CD4-positive, alpha-beta T cell treated with Interleukin-6 for 4 hours (primary cell): ENCODE results near the gene EDN1.
A peak's percentile ranks its signal among the peaks of the same experiment; 100 is the strongest.

Experiments used
- DNase-seq: peaks from one replicate; pipeline ENCODE4 v3.0.0-alpha.2; 2020; ENCODE audit warnings: mixed read lengths

EDN1 gene

DNA sequence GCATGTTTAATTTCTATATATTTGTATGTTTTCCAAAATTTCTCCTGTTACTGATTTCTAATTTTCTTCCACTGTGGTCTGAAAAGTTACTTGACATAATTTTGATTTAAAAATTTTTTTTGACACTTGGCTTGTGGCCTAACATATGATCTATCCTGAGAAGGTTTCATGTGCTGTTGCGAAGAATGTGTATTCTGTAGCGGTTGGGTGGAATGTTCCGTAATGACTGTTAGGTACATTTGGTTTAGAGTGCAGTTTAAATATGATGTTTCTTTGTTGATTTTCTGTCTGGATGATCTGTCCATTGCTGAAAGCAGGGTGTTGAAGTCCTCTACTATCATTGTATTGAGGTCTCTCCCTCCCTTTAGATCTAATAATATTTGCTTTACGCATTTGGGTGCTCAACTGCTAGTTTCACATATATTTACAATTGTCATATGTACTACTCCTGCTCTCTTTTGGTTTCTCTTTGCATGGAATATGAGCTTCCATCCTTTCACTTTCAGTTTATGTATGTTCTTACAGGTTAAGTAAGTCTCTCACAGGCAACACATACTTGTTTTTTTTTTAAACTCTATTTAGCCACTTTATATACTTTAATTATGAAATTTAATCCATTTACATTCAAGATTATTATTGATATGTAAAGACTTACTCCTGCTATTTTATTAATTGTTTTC lies 19.5 kb upstream of the EDN1 start:
- DNase-seq = no peak

- no peak for DNase-seq
Observed at GRCh38 chr6:12271594-12271993, 18.6 kb upstream of the EDN1 start.

DNA sequence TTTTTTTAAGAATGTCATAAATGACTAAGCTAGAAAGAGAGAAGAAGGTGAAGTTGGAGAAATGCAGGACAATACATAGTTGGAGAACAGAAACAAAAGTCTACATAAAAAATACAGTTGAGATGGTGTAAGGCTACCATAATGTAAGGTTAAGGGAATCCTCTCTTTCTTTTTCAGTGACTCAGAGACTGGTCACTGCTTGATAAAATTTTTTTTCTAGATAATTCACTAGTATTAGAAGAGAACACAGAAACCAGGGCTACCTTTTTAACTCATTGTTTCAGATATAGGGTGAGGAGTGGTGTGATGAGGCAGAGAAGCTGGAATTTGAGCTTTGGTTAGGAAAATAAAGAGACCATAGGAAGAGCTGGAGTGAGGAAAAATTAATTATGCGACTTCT lies 18.2 kb upstream of the EDN1 start:
- no peak for DNase-seq

DNA sequence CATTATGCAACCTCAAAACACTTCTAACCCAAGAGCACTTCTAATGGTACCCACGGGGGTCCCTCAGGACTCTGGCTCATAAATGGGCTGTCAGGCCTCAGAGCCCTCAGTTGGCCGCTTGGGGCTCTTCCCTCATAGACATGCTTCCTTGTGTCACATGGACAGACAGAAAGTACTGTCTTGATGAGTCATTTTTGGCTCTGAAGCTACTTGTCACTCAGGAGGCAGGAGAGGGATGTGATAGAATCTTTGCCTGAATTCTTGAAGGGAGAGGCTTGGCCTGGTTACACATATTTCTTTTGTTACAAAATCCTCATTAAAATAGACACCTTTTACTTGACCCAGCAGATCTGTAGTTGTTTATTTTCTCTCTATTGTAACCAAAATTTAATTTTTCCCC lies 15.1 kb upstream of the EDN1 start:
- DNase-seq = no peak

DNA sequence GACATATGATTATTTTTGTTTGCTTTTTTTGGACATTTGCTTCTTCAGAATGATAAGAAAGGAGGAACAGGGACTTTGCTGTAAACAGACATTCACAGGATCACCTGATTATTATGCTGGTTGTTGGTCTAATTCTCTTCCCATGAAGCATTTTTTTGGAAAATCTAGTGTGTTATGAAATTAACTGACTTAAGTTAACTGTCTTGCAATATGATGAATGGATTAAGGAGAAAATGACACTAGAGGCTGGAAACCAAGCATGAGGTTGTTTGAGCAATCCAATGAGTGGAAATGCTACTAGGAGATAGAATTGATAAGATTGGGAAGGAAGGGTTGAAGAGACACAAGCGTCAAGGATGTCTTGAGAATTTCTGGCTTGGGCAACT lies 13.2 kb upstream of the EDN1 start:
- no peak for DNase-seq

GRCh38 chr6:12277386-12277785 lies 12.8 kb upstream of the EDN1 start:
- DNase-seq = no peak

GRCh38 chr6:12278915-12279314 lies 11.2 kb upstream of the EDN1 start:
- DNase-seq = no peak

DNA sequence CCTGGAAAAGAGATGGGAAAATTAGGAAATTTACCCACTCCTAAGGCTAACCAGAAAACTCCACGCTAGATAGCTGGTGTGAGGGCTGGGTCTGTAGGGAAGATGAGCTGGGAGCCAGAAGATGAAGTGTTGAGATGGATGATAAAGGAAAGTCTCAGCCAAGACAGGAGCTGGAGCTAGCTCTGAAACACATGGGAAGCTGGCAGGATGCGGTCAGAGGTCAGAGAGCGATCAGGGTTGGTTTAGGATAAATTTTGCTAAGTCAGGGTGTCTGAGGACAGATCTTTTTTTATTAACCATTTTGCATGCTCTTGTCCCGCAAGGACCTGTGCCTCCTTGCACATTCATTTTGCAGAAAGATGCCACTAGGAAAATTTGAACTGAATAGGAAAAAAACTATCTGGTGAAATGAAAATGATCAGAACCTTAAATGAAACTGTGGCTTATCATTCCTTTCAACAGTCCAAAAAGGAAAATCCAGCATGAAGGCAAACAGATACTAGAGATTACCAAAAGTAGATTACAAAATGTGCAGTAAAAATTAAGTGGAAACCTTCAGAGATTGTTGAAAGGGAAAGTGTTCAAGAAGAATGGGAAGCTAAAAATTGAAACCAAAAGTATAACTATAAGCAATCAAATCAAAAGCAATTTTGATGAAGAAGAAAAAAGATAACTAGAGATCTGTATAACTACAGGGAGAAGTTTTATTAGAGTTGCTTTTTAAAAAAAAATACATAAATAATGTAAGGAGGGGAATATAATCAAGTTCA lies 10.7 kb upstream of the EDN1 start:
- no peak for DNase-seq

GRCh38 chr6:12280458-12280857 lies 9.7 kb upstream of the EDN1 start:
- no peak for DNase-seq

- no peak for DNase-seq
Observed at GRCh38 chr6:12280902-12281301, 9.3 kb upstream of the EDN1 start.

- no peak for DNase-seq
Observed at GRCh38 chr6:12283904-12284303, 6.3 kb upstream of the EDN1 start.

DNA sequence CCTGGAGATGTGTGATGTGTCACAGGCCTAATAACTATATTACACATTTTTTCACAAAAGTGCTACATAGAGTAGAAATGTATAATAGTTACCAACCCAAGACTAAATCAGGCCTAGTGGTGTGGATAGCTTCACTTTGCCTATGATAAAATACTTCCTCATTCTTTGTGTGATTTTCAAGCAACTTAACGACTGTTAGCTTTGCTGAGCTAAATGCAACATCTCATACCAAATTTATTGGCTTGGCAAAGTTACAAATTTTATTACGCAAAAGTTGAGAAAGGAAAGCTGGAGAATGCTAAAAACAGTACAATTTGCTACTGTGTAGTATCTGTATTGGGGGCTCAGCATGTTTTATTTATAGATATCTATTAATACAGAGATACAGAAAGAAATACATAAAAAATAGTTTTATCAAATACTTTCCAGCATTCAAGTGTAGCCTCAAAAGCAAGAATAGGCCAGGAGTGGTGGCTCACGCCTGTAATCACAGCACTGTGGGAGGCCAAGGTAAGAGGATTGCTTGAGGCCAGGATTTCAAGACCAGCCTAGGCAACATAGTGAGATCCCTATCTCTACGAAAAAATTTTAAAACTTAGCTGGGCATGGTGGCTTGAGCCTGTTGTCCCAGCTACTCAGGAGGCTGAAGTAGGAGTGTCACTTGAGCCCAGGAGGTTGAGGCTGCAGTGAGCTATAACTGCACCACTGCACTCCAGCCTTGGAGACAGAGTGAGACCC lies 3.6 kb upstream of the EDN1 start:
- DNase-seq = no peak

- DNase-seq = no peak
Observed at GRCh38 chr6:12288211-12288618, 1.9 kb upstream of the EDN1 start.

DNA sequence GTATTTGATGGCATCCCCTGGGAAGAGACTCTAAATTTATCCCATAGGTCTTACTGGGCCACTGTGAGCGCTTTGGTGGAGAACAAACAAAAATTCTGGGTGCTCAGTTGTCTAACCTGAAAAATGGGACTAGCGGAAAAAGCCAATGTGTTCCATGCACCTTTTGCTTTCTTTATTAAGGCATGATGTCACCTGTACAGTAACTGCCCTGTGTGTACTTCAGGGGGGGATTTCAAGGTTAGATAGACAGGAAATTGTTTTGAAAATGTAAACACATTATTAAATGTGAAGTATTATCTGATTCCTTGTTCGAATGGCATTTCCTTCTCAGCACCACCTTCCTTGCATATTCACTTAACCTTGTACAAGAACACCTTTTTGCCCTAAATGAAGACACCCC lies 1.2 kb upstream of the EDN1 start:
- no peak for DNase-seq

DNA sequence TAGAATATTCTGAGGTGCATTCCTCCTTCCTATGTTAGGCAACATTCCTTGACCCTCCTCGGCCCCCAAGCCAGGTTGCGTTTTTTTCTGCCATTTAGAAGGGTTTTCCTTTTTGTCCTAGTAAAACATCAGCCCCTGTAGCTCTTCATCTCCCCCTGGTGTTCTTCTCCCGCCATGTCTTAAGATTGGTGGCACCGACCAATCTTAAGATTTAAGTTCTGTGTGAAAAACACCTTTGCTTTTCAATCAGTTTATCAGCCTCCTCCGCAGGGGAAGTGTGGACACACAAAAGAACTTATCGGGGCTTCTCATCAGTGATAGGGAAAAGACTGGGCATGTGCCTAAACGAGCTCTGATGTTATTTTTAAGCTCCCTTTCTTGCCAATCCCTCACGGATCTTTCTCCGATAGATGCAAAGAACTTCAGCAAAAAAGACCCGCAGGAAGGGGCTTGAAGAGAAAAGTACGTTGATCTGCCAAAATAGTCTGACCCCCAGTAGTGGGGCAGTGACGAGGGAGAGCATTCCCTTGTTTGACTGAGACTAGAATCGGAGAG lies 719 bp upstream of the EDN1 start:
- peak; percentile 45 for DNase-seq

DNA sequence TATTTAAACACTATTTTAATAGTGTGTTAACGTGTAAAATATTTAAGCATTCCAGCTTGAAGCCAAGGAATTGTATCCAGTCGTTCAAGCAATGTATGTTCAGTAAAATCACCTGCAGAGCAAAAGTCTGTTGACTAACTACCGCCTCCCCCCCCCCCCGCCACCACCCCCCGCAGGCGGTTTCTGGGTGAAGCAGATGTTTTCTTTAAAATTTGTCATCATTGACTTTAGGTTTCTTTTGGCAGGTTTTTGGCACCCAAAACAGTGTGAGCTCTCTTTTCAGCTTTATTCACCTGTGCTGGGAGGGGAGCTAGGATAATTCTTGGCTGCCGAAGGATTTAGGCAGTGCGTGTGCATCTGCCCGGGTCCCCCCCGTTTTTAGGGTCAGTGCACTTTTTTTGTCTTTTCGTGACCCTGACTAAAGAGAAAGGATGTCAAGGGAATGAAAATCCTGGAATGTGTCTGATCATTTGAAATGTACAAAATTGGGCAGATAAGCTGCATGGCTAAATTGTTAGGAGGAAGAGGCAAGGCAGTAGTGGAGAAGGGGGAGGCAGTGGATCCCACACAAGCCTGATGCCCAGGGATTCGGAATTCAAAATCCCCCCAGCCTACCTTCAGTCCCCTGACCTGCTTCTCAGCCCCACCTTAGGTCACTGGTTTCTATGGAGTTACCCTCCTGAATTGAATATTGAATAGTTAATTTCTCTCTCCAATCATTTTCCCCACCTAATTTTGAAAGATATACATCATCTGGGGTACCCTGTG lies 1.1 kb downstream of the EDN1 start:
- no peak for DNase-seq

- no peak for DNase-seq
Observed at GRCh38 chr6:12291839-12292604, 1.9 kb downstream of the EDN1 start.

- DNase-seq = no peak
Observed at GRCh38 chr6:12293235-12293930, 3.2 kb downstream of the EDN1 start.

- DNase-seq = no peak
Observed at GRCh38 chr6:12293931-12294807, 4.0 kb downstream of the EDN1 start.

DNA sequence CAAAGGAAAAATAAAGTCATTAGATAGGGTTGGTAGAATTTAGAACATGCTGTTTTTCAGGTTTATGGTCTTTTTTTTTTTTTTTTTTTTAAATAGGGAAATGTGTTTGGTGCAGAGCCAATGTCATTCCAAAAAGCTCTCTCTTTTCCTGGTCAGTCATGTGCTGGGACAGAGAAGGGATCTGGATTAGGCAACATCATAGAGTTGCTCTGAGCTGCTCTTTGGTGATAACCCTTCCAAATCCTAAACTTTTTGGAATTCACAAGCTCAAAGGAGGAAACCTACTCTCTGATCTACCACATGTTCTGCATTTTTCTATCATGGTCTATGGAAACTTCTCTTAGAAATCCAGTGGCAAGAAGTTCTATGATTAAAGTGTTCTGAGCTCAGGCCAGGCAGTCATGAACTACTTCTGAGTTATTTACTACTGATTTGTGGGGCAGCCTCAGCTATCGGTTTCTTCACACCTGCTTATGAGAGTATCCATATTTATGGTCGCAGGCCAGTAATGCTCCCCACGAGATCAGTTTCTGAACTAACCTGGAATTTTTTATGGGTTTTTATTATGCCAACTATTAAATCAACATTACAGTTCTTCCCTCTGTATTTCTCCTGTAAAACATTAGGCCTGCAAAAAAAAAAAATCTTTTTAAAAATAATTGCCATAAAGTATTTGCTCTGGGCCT lies 4.8 kb downstream of the EDN1 start:
- DNase-seq = no peak
